GM12872 (cell line): ENCODE data around the gene MIF.
A peak's percentile ranks its signal among the peaks of the same experiment; 100 is the strongest.

ENCODE experiments used
- TF ChIP-seq, protein P1 (sequence below): IDR thresholded peaks from 3 replicates; pipeline ENCODE4 v1.5.1; 2011; ENCODE audit warnings: low read depth, mild to moderate bottlenecking, low read length, moderate library complexity; ENCODE audit not compliant: insufficient read depth

The MIF gene

DNA sequence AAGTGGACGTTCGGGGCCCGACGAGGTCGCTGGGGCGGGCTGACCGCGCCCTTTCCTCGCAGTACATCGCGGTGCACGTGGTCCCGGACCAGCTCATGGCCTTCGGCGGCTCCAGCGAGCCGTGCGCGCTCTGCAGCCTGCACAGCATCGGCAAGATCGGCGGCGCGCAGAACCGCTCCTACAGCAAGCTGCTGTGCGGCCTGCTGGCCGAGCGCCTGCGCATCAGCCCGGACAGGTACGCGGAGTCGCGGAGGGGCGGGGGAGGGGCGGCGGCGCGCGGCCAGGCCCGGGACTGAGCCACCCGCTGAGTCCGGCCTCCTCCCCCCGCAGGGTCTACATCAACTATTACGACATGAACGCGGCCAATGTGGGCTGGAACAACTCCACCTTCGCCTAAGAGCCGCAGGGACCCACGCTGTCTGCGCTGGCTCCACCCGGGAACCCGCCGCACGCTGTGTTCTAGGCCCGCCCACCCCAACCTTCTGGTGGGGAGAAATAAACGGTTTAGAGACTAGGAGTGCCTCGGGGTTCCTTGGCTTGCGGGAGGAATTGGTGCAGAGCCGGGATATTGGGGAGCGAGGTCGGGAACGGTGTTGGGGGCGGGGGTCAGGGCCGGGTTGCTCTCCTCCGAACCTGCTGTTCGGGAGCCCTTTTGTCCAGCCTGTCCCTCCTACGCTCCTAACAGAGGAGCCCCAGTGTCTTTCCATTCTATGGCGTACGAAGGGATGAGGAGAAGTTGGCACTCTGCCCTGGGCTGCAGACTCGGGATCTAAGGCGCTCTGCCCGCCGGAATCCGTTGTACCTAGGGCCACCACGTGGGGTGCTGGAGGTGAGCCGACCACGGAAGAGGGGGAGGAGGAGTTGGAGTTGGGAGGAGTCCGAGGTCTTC is 771 bp downstream of the MIF start:
- TF ChIP-seq, protein P1, sequence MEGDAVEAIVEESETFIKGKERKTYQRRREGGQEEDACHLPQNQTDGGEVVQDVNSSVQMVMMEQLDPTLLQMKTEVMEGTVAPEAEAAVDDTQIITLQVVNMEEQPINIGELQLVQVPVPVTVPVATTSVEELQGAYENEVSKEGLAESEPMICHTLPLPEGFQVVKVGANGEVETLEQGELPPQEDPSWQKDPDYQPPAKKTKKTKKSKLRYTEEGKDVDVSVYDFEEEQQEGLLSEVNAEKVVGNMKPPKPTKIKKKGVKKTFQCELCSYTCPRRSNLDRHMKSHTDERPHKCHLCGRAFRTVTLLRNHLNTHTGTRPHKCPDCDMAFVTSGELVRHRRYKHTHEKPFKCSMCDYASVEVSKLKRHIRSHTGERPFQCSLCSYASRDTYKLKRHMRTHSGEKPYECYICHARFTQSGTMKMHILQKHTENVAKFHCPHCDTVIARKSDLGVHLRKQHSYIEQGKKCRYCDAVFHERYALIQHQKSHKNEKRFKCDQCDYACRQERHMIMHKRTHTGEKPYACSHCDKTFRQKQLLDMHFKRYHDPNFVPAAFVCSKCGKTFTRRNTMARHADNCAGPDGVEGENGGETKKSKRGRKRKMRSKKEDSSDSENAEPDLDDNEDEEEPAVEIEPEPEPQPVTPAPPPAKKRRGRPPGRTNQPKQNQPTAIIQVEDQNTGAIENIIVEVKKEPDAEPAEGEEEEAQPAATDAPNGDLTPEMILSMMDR = peak; percentile 75

DNA sequence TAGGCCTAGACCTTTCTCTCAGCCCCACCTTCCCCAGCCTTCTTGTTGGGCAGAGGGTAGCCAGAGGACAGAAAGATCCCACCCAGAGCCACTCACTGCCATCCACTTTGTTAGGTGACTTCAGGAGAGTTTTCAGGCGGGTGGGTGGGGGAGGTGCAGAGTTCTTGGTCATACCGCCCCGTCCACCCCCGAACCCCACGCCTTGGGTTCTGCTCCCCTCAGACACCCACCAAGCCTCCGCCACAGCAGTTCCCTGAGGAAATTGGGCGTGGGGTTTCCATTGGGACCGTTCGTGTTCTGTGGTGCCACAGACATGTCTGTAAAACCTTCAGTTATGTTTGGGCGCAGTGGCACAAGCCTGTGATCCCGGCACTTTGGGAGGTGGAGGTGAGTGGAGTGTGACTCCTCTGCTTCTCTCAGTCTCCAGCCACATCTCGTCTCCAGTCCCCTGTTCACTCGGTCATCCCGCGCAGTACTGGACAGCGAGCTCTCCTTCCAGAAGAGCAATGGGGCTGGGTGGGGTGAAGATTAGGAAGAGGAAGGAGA is 1.5 kb downstream of the MIF start:
- TF ChIP-seq, protein P1 = no peak

DNA sequence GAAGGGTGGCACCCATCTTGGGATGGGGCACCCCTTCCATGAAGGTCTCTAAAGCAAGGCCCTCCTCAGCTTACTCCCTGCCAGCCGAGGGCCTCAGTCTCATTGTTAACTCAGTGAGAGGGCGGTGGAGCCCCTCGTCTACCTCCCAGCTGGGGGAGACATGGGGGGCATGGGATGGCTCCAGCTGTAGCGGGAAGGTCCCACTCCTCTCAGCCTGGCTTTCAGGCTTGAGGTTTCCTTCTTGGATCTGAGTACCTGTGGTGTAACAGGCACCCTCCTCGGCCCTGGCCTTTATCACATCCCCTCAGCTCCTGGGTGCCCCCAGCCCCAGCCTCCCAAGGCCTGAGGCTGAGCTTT is 2.0 kb downstream of the MIF start:
- TF ChIP-seq, protein P1 = no peak

DNA sequence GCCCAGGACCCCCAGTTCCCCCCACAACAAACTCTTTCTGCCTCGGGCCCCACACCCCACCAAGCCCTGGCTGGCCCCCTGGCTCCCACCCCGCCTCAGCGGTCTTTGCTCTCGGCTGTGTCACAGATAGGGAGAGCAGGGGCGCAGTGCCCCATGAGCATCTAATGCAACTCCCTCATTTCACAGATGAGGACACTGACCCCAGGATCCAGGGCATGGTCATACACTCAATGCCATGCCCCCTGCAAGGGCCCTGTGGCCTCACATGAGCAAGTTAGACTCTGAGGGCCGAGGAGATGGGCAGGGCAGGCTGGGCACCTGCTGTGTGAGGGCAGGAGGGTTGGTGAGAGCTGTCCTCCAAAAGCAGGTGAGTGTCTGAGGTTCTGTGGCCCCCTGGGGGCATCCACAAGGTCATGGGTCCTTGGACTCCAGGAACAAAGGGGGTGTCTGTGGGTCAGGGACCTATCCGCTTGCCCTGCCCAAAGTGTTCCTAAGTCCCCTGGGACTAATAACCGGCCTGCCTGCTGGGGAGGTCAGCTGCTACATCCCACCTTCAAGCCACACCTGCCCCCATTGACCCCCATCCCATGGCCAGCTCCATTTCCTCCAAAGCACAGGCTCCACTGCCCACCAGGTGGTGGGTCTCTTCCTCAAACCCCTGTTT is 2.5 kb downstream of the MIF start:
- TF ChIP-seq, protein P1 = no peak

DNA sequence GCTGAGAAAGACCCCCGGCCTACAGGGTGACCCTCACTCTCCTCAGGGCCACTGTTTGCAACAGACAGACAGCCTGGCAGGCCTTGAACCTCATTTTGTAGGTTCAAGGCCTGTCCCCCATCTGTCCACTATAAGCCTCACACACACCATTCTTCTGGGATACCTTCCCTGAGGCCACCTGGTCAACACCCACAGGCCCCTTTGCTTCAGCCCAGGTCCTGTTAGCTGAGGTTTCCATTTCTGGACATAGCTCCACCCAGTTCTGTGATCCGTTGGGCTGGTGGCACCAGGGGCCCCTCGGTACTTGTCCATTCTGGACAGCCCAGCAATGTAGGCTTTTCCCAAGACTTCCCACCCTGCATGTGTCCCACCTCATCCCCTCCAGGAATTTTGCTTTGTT is 3.1 kb downstream of the MIF start:
- TF ChIP-seq, protein P1 = no peak

DNA sequence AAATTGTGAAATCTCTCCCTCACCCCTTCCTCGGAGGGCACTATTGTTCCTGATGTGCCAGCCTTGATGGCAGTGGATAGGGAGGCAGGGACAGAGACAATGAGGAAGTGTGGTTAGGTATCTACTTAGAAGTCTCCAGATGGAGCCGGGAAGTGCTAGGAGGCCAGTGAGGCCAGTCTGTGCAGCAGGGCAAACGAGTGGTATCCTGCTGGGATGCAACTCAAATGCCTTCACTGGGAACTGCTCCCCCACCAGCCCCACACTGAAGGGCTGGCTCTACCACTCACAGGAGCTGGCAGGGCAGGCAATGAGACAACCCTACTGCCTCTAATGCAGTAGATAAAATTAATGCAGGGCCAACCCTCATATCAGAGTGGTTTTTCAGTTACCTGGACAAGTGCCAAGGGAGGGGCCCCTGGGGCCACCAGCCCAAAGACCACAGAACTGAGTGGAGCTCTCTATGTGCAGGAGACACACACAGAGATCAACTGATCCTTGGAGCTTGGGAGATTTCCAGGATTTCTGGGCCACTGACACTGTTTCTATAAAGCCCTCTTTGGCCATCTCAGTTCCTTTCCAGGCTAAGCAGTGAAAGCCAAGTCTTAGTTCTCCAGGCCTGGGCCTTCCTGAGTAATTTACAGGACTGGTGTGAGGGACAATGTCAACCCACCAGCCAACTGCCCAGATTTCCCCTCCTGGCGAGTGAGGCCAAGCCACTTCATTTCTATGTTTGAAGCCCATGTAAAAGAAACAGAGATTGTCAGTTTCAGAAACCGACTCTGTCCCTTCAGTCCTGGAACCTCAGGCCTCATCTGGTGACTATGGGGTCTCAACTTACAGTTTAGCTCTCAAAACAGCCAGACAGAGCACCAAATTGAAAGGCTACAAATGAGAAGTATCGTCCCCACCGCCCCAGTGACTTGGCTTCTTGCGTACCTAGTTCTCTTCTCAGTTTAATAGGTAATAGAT is 4.1 kb downstream of the MIF start:
- TF ChIP-seq, protein P1 = no peak
